Fibroblast of skin of back (primary cell): ENCODE data around the gene ZNF608.
A peak's percentile ranks its signal among the peaks of the same experiment; 100 is the strongest.

Source experiments
- DNase-seq: peaks from one replicate; pipeline ENCODE4 v3.0.0-alpha.2; 2013

The ZNF608 gene

DNA sequence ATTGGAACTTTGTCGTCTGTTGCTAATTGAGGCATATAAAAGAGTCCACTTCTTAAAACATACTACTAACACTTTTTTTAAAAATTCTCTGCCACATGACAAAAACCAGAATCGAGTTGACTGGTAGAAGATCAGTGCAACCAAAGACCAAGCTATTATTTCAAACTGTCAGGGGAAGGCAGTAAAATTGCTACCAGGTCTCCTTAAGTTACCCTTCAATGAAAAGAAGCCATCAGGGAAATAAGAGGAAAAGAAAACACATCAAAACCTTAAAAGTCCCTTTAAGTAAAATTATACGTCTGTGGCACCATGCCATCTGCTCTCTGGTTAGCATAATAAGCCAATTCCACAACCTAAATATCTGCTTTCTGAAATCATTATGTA is 9.6 kb downstream of the ZNF608 start:
- DNase-seq, result no peak

DNA sequence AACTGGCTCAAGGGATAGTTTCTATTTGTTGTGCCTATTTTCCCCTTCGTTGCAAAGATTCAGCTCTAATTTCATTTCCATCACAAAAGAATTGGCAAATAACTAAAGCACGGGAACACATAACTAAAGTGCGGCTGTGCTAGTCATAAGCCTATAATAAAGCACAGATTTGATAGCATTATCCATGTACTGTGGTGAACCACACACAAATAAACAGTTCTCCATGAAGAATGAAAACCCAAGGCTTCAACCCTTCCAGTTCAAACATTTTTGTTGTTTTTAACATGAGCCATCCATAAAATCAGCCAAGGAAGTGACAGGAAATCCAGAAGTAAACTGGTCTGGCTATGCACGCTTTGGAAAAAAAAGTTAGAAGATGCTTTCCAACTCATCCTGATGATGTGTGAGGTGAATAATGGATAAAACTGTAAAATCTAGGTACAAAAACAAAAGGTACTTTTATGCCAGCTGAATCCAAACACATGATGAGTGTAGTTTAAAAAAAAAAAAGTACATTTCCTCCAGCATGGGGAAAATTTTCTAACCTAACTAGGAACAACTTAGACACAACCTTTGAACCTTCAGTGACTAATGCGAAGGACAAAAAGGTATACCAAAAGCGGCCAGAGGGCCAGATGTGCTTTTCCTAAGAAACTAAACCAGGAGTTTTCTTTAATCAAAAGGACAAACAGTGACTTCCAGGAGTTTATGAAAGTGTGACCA is 10.2 kb downstream of the ZNF608 start:
- DNase-seq, result peak; percentile 88

DNA sequence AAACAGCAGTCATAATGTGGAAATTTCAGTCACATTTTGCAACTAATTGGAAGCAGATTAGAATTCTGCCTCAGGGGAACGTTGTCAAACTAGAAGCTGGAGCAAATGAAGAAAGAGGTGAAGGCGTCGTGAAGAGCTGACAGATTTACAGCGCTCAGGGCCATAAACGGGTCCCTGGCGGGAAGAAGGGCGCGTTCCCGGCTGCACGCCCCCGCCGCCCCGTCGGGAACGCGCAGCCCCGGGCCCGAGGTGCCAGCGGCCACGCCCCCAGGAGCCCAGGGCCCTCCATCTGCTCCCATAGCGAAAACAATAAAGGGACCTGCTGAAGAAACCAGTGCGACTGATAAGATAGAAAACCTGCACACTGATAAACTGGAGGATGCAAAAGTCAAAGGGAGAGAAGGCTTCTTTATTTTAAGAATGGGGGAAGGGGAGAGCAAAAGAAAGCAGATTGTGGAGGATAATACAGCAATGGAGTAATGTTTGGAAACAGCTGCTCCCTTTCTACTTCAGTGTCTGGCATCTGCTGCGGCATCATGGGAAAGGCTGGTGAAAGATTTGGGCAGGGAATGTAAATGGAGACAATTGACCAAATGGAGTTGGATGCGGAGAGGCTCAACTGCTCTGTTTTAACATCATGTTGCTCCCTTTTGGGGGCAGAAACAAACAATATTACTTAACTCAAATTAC is 11.1 kb downstream of the ZNF608 start:
- DNase-seq, result peak; percentile 64

DNA sequence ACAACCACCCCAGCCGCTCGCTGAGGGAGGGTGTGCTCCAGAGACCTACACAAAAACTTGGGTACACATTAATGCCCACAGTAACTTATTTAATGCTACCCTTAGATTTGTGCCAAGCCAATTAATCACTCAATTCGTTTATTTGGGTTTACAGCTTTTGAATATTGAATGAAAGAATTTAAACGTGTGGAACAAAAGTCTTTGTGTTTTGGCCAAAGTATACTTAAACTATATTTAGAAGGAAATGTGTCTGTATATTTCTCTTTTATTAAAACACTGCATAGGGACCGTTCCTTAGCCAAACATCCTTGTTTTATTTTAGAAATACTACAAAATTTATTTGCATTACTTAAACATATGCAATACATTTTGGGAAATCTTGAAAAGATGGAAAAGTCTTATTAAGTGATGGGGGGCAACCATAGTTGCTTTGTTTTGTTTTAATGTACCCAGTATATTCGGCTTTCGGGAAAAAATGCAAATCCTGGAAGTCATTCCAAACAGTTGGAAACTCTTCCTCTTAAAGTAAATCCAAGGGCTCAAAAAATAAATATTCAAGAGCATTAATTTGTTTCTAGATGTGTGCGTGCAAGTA is 11.8 kb downstream of the ZNF608 start:
- DNase-seq, result no peak

DNA sequence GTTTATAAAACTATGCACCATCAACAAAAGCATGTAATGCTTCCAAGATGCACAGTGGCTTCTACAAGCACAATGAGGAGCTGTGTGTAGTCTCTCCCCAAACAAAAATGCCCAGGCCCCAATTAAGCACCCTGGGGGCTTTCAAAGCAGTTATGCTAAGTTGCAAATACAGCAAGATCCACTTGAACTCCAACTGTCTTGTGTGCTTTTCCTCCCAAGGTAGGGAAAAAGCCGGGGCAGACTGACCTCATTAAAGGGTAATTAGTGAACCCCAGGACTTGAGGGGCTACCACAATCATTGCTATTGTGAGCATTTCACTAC is 13.1 kb downstream of the ZNF608 start:
- DNase-seq, result no peak

DNA sequence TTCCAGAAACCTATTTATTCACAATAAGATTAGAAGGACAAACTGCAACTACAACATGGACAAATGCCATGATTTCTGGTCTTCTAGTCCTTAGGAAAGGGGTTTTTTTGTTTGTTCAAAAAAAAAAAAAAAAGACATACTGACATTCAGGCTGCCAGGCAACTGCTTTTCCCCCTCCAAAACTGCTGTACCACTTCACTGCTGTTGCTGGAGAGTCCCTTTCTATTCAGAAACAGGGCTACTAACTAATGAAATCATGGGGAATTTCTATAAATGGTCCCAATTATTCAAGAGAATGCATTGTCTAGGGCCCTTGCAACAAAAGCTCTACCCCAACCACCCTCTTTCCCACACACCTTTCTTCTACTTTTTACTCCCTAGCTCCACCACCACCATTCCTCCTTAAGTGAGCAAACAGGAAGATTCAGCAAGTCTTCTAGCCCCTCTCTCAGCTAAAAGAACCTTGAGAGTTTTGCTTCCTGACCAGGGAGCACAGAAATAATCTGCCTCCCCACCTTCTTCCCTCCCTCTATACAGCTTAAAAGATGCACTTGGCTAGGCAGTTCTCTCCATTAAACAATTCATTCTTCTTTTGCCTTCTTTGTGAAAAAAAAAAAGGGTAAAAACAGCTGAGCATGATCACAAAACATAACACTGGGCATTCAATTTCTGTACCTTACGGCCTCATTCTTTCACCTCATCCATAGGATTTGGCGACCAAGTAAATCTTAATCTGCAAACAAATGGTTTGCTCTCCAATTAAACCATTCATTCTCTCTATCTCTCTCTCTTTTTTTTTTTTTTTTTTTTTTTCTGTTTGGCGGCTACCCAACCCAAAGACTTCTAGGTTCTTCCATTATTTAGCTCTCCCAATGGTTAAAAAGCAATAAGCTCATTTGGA is 13.8 kb downstream of the ZNF608 start:
- no peak for DNase-seq

DNA sequence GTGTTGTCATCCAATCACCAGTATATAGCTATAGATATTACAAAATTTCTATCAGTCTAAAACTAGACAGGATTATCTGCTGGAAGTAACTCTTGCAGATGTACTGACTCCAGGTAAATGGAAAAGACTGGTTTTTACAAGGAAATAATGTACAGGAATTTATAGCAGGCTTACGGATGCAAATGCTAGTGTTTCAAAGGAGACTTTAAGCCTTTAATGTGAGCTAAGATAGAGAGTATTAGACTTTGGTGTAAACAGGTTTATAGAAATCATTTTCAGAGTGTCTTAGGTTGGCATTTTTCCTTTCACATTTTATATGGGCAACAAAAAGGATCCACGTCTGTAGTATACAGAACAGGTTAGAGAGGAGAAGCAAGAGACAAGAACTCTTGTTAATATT is 16.1 kb downstream of the ZNF608 start:
- no peak for DNase-seq

DNA sequence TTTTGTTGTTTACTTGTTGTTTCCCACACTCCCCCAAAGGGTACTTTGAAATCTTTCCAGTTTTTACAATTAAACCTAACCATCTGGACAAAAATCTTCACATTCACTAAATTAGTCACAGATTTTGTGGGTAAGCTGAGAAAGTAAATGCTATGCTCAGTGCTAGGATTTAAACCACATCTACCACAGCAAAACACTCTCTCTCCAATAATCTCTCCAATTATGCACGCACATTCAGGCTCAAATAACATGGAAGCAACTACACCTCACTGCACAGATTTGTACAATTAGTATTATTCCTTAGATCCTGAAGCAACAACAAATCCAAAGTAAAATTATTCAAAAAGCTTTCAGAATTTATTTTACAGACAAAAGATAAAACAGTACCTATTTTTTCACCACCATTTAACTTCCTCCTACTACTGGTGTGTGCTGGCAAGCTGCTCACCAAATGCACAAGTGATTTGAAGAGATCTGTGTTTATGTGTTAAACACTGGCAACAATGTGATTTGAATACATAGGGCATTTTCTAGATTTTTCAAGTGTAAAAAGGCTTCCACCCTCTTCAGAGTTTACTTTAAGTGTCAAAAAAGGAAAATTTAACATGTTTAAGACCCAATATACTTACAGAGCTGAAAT is 16.6 kb downstream of the ZNF608 start:
- peak; percentile 61 for DNase-seq

DNA sequence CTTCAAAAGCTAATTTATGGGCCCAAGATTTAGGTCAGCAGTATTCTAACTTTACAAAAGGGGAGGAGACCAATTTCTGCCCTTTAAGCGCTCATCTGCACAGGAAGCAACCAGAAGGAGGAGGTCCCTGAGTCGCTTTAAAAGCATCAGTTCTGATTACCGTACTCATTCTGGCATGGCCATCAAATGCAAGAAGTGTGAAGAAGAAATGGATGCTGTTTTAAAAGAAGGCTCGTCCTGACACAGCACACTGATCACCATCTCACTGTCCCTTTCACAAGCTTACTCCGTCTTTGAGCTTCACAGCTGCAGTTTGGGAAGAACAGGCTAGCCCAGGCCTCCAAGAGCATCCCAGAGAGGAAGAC is 17.5 kb downstream of the ZNF608 start:
- no peak for DNase-seq

DNA sequence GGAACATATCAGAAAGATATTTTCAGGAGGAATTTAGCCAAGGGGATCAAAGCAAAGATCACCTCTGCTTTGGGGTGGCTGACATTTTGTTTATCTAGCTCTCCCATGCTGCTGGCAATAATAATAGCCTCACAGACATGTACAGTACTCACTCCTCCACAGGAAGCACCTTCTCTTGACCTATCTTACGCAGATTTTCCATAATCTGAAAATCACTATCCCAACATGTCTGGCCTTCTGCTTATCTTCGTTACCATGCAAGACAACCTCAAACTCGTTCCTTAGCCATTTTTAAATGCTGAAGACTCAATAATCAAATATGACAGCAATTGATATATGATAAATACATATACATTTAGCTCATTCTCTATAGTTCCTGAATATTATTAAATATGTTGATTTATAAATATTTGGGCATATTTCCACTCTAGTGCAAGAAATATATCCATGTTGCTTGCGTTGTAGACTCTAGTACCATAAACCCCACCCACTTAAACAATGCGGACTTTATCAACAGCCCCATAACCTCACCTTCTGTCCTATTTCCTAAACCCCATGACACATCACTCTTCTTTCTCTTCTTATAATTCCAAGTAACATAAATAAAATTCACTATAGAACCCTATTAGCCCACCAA is 18.0 kb downstream of the ZNF608 start:
- no peak for DNase-seq

DNA sequence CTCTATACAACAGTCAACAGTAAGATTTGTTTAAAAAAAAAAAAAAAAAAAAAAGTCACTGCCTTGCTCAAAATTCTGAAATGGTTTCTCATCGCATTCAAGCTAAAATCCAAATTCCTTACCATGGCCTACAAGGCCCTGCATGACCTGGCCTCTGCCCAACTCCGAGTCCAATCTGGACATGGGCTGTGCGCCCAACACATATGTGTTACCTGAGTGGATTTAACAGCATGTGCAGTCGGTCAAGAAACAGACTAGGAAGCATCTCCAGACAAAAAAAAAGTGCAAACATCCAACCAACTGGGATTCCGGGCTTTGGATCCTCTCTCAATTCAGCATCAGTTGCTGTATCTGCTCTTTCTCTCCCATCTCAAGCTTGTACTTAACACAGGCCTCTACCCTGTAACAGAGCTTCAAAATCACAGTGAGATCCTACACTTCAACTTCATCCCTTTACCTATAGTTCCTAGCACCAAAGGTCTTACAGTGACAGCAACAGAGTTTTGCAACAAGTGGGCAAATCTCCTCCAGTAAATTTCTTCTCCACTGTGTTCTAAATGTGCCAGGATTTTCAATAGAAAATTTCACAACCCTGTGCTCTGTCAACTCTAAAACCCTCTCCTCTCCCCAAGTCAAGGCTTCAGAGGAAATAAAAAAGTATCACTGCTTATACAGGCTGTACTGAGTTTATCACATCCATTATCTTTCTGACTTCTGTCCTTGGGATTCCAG is 19.6 kb downstream of the ZNF608 start:
- DNase-seq, result no peak

DNA sequence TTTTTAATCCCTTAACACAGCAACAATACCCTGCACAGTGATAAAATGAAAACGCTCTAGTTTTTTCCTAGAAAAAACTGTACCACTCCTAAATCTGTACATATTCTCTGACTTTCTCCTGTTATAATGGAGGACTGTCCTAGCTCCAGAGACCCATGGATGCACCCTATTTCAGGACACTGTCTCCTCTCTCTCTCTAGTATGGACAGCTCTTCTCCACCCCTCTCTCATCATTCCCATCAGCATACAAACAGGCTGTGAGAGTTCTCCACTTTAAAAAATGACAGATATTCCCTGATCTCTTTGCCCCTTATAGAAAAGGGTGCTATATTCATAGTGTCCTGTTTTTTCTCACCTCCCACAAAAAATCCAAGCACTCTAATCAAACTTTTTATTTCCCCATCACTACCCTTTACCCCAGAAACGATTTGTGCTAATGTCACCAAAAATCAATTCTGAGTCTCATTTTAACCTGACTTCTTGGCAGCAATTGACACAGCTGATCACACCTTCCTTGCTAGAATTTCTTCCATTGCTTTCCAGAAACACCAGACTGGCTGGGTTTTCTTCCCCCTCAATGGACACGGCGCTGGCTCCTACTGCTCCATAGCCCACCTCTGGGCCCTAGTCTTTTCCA is 20.7 kb downstream of the ZNF608 start:
- no peak for DNase-seq

DNA sequence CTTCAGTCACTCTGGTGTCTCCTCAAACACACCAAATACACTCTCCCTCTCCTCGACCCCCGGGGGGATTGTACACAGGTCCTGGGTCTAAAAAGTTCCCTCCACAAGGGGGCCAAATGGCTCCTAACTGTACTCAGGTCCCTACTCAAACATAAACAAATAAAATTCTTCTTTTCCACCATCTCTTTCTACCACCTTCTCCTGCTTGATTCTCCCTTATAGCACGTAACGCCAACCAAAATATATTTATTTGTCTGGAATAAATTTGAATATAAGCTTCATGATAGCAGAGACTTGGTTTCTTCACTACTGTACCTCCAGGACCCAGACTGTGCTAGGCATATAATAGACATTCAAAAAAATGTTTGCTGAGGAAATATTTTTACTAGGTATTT is 21.4 kb downstream of the ZNF608 start:
- no peak for DNase-seq

DNA sequence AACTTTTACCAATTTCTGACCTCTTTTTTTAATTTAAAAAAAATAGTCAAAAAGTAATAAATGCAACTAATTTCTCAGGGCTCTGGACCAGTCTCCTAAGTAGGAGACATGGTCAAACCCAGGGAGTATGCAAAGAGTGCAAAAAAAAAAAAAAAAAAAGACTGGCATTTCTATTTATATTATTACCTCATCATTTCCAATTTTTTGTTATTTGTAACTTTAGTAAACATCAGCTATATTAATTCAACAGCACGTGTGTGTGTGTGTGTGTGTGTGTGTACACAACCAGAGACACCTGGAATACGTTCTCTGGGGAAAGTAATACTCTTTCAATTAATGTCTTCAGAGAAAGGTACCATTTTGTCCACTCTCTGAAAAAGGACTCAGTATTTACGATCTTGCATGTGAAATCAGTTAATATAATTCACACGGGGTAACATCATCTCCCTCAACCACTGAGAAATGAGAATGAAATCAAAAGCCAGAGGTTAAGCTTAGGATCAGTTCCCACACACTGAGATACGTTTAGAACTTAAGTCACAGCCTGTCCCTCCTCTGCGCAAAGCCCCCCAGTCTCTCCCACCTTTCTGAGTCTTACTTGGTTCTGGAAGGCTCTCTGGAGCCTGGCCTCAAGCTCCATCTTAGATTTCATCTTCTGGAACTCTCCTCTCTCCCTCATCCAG is 21.9 kb downstream of the ZNF608 start:
- DNase-seq, result no peak

DNA sequence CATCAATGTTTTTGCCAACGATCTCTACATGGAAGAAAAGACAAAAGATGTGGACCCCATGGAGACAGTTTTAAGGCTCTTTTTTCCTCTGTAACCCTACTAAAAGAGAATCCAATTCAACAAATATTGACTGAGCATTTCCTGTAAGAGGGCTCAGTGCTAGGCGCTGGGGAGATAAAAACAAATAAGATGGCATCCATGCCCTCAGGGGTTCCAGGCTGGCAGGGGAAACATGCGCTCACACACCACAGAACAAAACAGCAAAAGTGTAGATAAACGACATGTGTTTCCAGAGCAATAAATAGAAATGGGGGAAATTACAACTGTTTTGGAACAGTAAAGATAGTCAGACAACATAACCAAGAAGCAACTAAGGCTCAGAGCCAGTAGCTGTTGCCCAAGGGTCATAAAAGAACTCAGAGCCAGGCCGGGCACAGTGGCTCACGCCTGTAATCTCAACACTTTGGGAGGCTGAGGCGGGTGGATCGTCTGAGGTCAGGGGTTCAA is 25.2 kb downstream of the ZNF608 start:
- no peak for DNase-seq

DNA sequence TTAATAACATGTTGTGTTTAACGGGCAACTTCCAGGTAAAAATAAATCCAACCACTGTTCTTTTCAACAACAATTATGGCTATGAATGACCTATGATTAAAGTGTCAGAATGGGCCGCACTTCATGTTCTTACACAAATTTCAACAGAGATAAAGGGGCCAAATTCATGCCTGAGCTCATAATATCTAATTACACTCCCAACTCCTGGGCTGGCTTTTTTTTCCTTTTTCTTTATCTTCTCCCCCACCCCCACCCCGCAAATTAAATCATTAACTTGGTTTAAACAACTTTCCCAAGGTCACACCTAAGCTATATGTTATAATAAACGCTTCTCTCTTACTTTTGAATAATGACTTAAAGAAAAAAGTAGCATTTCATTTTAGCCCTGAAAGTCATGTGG is 25.8 kb downstream of the ZNF608 start:
- no peak for DNase-seq

DNA sequence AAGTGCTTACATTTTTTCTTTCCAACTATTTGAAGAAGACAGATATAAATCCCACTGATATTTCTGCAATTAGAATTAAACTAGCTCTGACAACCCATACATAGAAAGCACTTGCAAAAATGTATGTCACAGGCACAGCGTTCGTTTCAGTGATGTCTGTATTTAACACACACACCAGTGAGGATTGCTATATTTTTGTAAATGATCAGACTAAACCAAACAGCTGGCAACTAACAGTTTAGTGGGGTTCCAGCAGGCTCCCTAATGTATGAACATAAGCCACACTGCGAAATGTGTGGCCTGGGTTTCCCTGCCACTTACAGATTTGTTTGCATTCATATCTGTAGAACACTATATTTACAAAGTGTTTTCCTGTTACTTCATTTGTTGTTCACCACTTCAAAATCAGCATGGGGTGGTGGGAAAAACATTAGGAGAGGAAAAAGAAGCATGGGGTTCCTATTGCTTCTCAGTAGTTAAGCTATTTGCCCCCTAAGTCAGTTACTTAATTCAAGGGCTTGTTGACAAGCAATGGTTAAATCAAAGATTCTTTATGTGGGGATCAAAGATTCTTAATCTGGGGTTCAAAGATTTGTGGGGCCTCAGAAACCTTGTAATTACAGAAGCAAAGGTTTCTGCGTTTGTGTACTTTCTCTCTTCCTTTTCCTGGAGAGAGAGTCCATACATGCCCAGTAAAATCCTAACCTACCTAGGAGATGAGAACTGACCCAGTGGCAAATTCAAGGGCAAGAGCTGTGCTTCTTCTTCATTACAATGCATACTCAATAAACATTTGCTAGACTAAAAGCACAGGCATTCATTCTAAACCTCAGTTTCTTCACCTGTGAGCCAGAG is 27.1 kb downstream of the ZNF608 start:
- no peak for DNase-seq

DNA sequence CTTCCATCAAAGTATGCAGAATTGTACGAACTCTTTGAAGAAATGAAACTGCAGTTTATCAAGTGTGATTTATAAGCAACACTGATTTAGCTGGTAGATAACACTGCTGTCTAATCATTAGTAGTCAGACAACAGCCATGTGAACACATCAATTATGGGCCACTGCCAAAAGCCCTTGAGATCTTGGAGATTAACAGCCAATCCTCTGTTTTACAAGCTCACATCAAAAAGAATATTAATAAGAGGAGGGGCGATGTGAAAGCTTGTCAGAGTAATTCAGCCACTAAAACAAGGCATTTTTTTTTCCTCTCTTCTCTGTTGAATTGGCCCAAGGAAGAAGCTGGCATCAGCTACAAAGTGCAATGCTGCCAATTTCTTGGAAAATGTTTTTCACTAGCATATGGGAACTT is 28.1 kb downstream of the ZNF608 start:
- DNase-seq, result no peak

DNA sequence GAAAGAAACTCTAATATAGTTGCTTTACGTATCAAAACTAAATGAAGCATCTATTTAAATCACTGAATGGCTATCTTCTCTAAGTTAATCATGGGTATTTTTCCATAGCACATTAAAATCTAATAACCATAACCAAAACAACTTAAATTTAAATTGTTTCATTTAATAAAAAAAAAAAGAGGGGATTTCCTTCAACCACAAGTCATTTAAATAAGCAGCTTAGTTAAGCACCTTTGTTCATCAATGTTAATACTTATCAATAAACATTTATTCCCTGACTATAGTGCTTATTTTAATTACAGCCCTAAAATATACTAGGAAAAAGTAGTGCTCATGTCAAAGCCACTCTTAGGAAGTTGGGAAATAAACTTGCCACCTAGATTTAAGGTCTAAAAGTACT is 30.3 kb downstream of the ZNF608 start:
- DNase-seq, result no peak
